Endometrial microvascular endothelial cells (primary cell): ENCODE results near the gene FABP1. TPM values are rescaled to one million over a fixed set of nuclear protein-coding genes. Genes with fewer than 3 reads are reported as not detected.

Experiments
- in situ Hi-C: cut with HindIII; loops from 2 replicates; pipeline ENCODE4 v1.10.0; 2017; ENCODE audit warnings: low sequenced_read_pairs, low pct_unique_long_range_greater_than_20kb; ENCODE audit errors: inconsistent ontology term
- total RNA-seq: library from RNA; depleted of rRNA; stranded (reverse); fragments of >200 nt; gene quantifications from one replicate; pipeline ENCODE4 v1.2.3, GENCODE V29; 2015; ENCODE audit errors: inconsistent ontology term

Gene FABP1
- not detected for total RNA-seq

- in situ Hi-C loops: no loop called here
Measured at GRCh38 chr2:88127888-88128653, at the start of gene FABP1. Gene FABP1, minus strand, starts transcription at chr2:88128062. Its CDS starts 45 bp downstream, at chr2:88128017.

DNA sequence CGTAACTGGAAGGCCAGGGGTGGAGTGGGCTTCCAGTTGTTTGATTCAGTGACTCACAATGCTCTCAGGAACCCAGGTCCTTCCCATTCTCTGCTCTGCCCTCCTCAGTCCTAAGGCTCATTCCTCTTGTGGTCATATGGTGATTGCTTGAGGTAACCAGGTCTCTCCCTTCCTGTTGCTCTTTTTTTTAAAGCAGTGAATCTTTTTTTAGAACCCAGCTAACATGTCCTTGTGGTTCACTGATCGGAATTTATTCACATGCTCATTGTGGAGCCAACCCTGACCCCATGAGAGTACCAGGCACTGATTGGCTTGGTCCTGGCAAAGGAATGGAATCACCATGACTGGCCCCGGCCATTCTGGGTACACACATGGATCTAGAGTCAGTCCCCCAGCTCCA is 49.7 kb upstream of the FABP1 start:
- in situ Hi-C loops: no loop called here

- in situ Hi-C loops: no loop called here
Measured at GRCh38 chr2:88176352-88176984, 48.6 kb upstream of the FABP1 start.

DNA sequence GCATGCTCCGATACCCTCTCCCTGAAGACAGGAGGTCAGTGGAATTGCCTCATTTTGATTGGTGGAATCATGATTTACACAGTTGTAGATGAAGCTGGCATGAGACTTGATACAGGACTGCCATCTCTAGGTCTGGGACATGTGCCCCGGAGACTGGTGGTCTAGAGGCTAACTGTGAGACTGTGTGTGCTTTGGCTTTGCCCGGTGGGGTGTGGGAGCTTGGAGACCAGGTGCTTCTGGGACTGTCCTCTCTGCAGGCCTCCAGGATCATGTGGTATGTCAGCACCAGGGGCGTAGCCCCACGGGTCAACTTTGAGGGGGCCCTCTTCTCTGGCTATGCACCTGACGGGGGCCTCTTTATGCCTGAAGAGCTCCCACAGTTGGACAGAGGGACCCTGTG is 45.0 kb upstream of the FABP1 start:
- in situ Hi-C loops: no loop called here

DNA sequence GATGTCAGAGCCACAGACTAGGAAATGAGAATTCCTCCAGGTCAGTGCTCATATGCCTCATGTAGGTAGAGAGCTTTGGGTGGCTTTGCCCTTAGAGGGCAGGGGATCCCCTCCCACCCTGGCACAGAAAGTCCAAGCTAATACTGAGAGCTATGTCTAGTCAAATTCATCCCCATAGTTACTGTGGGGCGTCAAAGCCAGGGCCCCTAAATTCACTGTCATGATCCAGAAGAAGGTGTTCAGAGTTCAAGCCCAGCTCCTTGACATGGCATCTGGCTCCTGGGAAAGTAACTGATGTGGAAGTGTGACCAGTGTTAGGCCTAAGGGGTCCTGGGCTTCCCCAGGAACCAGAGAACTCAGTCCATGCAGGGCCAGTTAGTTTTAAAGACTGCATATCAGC is 44.1 kb upstream of the FABP1 start:
- in situ Hi-C loops: no loop called here

GRCh38 chr2:88170472-88170892 is 42.6 kb upstream of the FABP1 start:
- in situ Hi-C loops: no loop called here

- in situ Hi-C loops: no loop called here
Measured at GRCh38 chr2:88168386-88168785, 40.5 kb upstream of the FABP1 start.

DNA sequence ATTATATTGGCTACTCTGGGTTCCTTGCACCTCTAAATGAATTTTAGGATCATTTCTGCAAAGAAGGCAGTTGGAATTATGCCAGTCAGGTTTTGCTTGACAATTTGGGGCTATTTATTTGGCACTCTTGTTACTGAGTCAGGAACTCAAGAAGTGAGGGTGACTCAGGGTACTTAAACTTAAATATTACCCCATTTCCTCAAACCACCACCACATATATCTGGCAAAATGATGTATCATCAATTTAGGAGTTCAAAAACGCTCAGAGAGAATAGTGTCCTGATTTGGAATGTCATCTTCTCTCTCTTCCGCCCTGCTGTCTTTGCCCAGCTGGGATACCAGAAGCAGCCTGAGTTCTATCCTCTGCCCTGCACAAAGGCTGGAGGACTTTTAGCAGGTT is 39.9 kb upstream of the FABP1 start:
- in situ Hi-C loops: no loop called here

- in situ Hi-C loops: no loop called here
Measured at GRCh38 chr2:88165332-88166003, 37.6 kb upstream of the FABP1 start.

DNA sequence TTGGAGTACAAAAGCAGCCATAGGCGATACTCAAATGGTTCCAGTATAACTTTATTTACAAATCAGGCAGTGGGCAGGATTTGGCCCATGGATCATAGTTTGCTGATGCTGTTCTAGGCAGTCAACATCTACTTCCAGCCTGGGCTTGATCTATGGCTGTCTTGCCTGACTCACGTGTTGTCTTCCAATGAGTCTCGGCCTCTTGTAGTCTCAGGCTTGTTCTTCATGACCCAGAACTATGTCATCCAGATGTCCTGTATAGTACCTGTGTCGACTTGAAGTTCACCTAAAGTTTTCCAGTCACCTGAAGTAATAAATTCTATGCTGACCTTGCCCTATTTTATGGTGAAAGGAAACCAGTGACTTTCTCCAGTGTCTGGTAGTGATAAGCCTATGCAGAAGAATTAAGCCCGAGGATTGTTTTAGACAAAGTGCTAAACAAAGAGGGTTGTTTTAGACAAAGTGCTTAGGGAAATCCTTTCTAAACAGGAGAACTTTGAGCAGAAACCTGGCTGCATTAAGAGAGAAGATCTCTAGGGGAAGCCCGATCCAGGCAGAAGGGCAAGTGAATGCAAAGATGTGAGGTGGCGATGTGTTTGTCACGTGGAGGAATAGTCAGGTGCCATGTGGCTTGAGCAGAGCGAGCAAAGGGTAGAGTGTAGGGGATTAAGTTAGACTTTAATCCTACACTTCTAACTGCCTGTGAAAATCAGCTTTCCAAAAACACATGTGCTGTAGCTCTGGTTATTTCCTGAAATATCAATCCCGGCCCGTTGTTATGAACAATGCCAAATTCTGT is 33.8 kb upstream of the FABP1 start:
- in situ Hi-C loops: no loop called here

GRCh38 chr2:88160517-88160916 is 32.7 kb upstream of the FABP1 start:
- in situ Hi-C loops: no loop called here

DNA sequence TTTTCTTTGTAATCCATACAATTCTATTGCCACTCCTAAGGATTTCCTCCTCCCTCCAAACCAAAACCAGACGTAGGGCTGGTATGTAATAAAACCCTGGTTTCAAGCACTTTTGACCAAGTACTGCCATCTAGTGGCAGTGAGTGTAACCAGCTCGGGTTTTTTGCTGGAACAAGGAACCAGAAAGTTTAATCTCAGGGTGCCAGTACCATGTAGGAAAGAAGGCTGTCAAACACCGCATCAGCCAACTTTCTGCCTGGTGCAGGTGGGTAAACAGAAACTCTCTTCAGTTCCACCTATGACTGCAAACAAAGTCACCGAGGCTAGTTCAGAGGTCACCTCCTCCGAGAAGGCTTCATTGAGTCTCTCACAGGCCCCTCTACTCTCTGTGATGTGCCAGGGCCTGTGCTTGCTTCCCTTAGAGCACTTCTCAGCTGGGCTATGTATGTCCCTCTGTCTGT is 32.1 kb upstream of the FABP1 start:
- in situ Hi-C loops: no loop called here

GRCh38 chr2:88159481-88159880 is 31.6 kb upstream of the FABP1 start:
- in situ Hi-C loops: no loop called here

DNA sequence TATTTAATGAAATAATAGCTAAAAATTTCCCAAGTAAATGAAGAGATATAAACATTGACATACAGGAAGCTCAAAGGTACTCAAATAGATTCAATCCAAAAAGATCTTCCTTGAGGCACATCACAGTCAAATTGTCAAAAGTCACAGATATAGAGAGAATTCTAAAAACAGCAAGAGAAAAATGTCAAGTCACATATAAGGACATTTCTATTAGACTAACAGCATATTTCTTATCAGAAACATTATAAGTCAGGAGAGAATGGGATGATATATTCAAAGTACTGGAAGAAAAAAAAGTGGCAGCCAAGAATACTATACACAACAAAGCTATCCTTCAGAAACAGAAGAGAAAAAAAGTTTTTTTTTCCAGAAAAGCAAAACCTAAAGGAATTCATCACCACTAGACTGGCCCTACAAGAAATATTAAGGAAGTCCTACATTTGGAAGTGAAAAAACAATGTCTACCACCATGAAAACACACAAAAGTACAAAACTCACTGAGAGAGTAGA is 21.1 kb upstream of the FABP1 start:
- in situ Hi-C loops: no loop called here

DNA sequence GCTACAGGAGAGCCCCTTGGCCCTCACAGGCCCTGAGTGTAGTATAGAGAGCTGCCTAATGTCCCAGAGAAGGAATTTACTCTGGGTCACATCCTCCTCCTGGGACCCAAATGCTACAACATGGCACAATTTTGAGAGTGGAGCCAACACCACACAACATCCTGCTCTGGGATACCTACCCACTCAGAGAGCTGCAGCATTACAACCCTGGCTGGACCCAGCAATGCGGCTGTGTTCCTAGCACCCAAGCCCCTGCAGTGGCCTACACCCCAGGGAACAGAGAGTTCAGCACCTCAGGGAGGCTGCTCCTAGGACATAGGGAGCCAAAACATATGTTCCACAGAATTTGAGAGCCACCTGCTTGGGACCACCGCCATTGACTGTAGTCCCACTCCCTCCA is 19.3 kb upstream of the FABP1 start:
- in situ Hi-C loops: no loop called here

- in situ Hi-C loops: no loop called here
Measured at GRCh38 chr2:88146590-88146989, 18.7 kb upstream of the FABP1 start.

GRCh38 chr2:88144914-88145497 is 17.1 kb upstream of the FABP1 start:
- in situ Hi-C loops: no loop called here

DNA sequence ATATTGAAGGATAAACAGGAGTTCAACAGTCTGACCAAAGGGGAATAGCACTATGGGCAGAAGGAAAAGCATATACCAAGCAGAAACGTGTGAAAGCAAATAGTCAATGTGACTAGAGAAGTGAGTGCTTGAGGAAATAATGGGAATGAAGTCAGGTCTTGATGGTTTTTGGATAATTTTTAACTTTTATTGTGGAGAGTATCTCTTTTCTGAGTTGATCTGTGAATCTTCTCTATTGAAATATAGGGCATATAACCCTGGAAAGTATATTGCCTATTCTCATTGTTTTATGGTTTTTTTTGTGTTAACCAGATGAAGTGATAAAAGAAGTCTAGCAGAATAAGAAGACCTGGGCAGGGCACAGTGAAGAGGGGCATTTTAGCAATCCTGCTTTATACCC is 16.4 kb upstream of the FABP1 start:
- in situ Hi-C loops: no loop called here

DNA sequence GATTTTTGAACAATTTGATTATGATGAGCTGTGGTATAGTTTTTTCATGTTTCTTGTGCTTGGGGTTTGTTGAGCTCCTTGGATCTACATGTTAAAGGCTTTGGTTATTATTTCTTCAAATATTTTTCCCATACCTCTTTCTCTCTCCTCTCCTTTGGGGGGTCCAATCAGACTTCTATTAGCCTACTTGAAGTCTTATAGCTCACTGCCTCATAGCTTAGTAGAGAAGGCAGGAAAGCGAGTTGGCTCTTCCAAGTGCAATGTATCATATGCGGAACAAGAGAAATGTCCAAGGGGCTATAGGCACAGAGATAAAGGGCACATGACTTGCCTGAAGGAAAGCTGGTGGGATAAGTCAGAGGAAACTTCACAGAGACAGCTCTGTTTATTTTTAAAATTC is 14.1 kb upstream of the FABP1 start:
- in situ Hi-C loops: no loop called here
